NT2/D1 (cell line): ENCODE data around the gene FBXW7.

Experiments used
- YY1 ChIP-seq: IDR thresholded peaks from 2 replicates; pipeline ENCODE4 v1.6.1; 2011; ENCODE audit not compliant: insufficient read length, insufficient read depth
- ZNF274 ChIP-seq: IDR thresholded peaks from 2 replicates; pipeline ENCODE4 v1.6.1; 2011; ENCODE audit warnings: mild to moderate bottlenecking, low read depth, low read length

DNA sequence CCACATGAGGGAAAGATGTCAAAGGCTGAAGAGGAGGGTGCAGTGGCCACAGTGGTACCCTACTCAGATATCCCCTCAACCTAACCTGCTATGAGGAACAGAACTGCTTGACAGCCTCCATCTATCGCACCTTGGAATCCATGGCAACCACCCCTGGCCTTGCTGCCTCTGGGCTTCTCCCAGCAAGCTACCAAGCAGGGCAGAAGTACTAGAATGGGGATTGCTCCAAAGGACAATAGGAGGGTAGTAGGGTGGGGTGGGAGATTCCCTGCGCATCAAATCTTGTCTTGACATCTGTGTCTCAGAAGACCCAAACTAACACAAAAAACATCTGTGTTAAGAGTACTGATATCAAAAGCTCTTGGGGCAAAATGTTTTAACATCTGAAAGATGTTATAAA lies 118.2 kb downstream of the FBXW7 start:
- TF ChIP-seq YY1 (no peak), ZNF274 (no peak)
